ENCODE measurements around the gene ZNF846.
"Not testable (repeated sequence)": the region's sequence is repeated elsewhere in the genome, so short reads cannot be mapped to it uniquely, and the experiment has no call there.

The ZNF846 gene

GRCh38 chr19:9757544-9758501 is 10.7 kb downstream of the ZNF846 start:
- TF ChIP-seq, protein P1, sequence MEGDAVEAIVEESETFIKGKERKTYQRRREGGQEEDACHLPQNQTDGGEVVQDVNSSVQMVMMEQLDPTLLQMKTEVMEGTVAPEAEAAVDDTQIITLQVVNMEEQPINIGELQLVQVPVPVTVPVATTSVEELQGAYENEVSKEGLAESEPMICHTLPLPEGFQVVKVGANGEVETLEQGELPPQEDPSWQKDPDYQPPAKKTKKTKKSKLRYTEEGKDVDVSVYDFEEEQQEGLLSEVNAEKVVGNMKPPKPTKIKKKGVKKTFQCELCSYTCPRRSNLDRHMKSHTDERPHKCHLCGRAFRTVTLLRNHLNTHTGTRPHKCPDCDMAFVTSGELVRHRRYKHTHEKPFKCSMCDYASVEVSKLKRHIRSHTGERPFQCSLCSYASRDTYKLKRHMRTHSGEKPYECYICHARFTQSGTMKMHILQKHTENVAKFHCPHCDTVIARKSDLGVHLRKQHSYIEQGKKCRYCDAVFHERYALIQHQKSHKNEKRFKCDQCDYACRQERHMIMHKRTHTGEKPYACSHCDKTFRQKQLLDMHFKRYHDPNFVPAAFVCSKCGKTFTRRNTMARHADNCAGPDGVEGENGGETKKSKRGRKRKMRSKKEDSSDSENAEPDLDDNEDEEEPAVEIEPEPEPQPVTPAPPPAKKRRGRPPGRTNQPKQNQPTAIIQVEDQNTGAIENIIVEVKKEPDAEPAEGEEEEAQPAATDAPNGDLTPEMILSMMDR (conservative IDR thresholded peaks at IDR 0.05; ENCODE audit: low read depth, low read length): no peak
- DNase-seq (ENCODE audit: low read depth): peak; percentile 8

GRCh38 chr19:9752701-9753443 is 15.7 kb downstream of the ZNF846 start:
- TF ChIP-seq, protein P1 (conservative IDR thresholded peaks at IDR 0.05; ENCODE audit: low read depth, low read length): no peak
- no peak overlapping the region for H3K4me3 ChIP-seq (ENCODE audit: low read depth, low read length)
- DNase-seq (ENCODE audit: low read depth): no peak

More at GRCh38 chr19:9757544-9758501, 10.7 kb downstream of the ZNF846 start:
- H3K4me3 ChIP-seq (ENCODE audit: low read depth, low read length): no peak overlapping the region

- TF ChIP-seq, protein P1 (conservative IDR thresholded peaks at IDR 0.05; ENCODE audit: low read depth, low read length): no peak
Measured at GRCh38 chr19:9751446-9751845, 17.1 kb downstream of the ZNF846 start.

DNA sequence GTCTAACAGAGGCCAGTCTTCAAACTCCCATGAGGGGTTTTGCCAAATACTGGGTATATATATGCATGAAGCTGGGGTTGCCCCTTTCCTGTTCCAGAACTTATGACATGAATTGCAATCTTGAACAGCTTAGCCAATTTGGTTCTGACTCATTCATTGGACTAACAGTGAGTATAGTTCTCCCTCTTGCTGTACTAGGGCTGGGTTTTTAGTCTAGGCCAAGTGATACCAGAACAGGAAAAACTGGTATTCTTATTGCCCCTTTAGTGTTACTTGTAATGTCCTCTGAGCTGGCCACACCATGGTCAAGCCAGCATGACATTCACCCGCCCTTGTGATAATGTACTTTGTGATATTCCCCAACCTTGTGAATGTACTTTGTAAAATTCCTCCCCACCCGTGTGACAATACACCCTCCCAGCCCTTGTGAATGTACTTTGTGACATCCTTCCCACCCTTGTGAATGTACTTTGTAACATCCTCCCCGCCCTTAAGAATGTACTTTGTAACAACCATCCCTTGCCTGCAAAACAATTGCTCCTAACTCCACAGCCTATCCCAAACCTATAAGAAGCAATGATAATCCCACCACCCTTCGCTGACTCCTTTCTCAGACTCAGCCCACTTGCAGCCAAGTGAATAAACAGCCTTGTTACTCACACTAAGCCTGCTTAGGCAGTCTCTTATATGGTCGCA is 26.9 kb downstream of the ZNF846 start:
- no peak overlapping the region for H3K4me3 ChIP-seq (ENCODE audit: low read depth, low read length)
- DNase-seq (ENCODE audit: low read depth): no peak
- TF ChIP-seq, protein P1 (conservative IDR thresholded peaks at IDR 0.05; ENCODE audit: low read depth, low read length): no peak

More at GRCh38 chr19:9751446-9751845, 17.1 kb downstream of the ZNF846 start:
- DNase-seq (ENCODE audit: low read depth): no peak
- no peak overlapping the region for H3K4me3 ChIP-seq (ENCODE audit: low read depth, low read length)

DNA sequence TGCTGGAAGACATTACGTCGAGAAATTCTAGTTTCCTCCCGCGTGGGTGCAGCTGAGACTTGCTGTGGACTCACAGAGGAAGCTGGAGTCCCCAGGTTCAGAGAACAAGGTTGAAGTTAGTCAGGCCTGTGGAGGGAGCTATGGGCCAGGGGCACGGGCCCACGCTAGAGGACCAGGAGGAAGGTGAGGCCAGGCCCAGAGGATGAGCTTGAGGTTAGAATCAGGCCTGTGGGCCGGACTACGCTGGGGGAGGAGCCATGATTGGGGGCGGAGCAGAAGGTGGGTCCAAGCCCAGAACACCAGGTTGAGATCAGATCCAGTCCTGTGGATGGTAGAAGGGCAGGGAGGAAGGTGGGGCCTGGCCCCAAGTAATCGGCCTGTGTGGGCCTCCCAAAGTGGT is 32.6 kb downstream of the ZNF846 start:
- TF ChIP-seq, protein P1 (conservative IDR thresholded peaks at IDR 0.05; ENCODE audit: low read depth, low read length): no peak
- H3K4me3 ChIP-seq (ENCODE audit: low read depth, low read length): no peak overlapping the region
- DNase-seq (ENCODE audit: low read depth): no peak

DNA sequence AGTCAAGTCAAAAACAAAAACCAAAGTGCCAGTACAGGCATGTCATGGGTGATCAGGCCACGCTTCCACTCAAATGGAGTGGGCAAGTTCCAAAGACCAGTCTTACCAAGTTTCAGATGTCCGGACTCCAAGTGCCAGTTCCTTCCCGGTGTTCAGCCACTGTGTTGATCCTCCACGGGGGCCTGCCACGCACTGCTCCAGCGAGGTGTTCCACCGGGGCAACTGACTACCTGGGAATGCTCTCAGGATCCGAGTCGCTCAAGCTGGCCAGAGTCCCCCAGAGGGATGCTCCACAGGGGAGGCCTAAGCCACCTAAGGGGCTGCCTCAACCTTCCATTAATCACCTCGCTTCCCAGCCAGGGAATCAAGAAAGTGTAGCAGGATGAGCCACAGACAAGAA is 38.5 kb downstream of the ZNF846 start:
- DNase-seq (ENCODE audit: low read depth); H3K4me3 ChIP-seq (ENCODE audit: low read depth, low read length): not testable (repeated sequence)

- TF ChIP-seq, protein P1 (conservative IDR thresholded peaks at IDR 0.05; ENCODE audit: low read depth, low read length): no peak
- H3K4me3 ChIP-seq (ENCODE audit: low read depth, low read length): no peak overlapping the region
- DNase-seq (ENCODE audit: low read depth): no peak
Measured at GRCh38 chr19:9729162-9729561, 39.4 kb downstream of the ZNF846 start.

Data from choroid plexus epithelial cell (primary cell).